RWPE2 (cell line): ENCODE data around the gene PPP2R2B.

Source experiments
- ATAC-seq: fragments of 200-7000 bp; cut with Tn5 transposase; 3 replicates; pipeline ENCODE4 v1.9.1; 2021; ENCODE audit warnings: low read depth
- DNase-seq: peaks from one replicate; pipeline ENCODE4 v3.0.0-alpha.2; 2020; ENCODE audit warnings: low spot score
- H3K27ac ChIP-seq: fragments of 450-650 bp; 2 replicates; pipeline ENCODE4 v1.5.1; 2017; ENCODE audit warnings: mild to moderate bottlenecking; ENCODE audit not compliant: poor library complexity, severe bottlenecking
- H3K27me3 ChIP-seq: fragments of 250-450 bp; sonication (Bioruptor Pico); 2 replicates; pipeline ENCODE4 v1.5.1; 2021; ENCODE audit warnings: mild to moderate bottlenecking, moderate library complexity; ENCODE audit not compliant: insufficient read depth, poor library complexity, severe bottlenecking
- H3K36me3 ChIP-seq: fragments of 250-450 bp; sonication (Bioruptor Pico); 2 replicates; pipeline ENCODE4 v1.5.1; 2020; ENCODE audit warnings: low read depth, mild to moderate bottlenecking, moderate library complexity
- H3K4me1 ChIP-seq: fragments of 250-450 bp; sonication (Bioruptor Pico); 2 replicates; pipeline ENCODE4 v1.5.1; 2021; ENCODE audit warnings: mild to moderate bottlenecking, moderate library complexity; ENCODE audit not compliant: insufficient read depth, poor library complexity, severe bottlenecking
- H3K4me3 ChIP-seq: fragments of 250-450 bp; sonication (Bioruptor Pico); 2 replicates; pipeline ENCODE4 v1.5.1; 2021; ENCODE audit warnings: mild to moderate bottlenecking, moderate library complexity; ENCODE audit not compliant: severe bottlenecking
- H3K9me3 ChIP-seq: fragments of 250-450 bp; sonication (Bioruptor Pico); 2 replicates; pipeline ENCODE4 v1.5.1; 2021; ENCODE audit warnings: mild to moderate bottlenecking, moderate library complexity; ENCODE audit not compliant: severe bottlenecking
- CTCF ChIP-seq: fragments of 450-650 bp; IDR thresholded peaks from one replicate; pipeline ENCODE4 v1.5.1; 2017; ENCODE audit warnings: mild to moderate bottlenecking, moderate library complexity; ENCODE audit not compliant: poor library complexity, severe bottlenecking

Gene PPP2R2B

GRCh38 chr5:146770546-146770945 is 108.0 kb downstream of the PPP2R2B start:
- Histone ChIP-seq H3K9me3 (no peaks in the 10 kb centered on the region), H3K27me3 (no peaks in the 10 kb centered on the region), H3K4me1 (no peaks in the 10 kb centered on the region), H3K4me3 (no peak overlapping the region), H3K27ac (no peak overlapping the region), H3K36me3 (no peaks in the 10 kb centered on the region)
- ATAC-seq (no peak), DNase-seq (no peak)
- no peak for TF ChIP-seq CTCF

- ATAC-seq: no peak
- no peak overlapping the region for H3K27ac ChIP-seq
- DNase-seq: no peak
- H3K36me3 ChIP-seq: no peaks in the 10 kb centered on the region
- no peaks in the 10 kb centered on the region for H3K9me3 ChIP-seq
- no peak overlapping the region for H3K4me3 ChIP-seq
- H3K27me3 ChIP-seq: no peaks in the 10 kb centered on the region
- no peaks in the 10 kb centered on the region for H3K4me1 ChIP-seq
- no peak for TF ChIP-seq CTCF
These were observed 111.0 kb downstream of the PPP2R2B start for GRCh38 chr5:146767534-146767933.

GRCh38 chr5:146766013-146766412 is 112.5 kb downstream of the PPP2R2B start:
- H3K27ac ChIP-seq: no peak overlapping the region
- H3K36me3 ChIP-seq: no peaks in the 10 kb centered on the region
- TF ChIP-seq CTCF: no peak
- ATAC-seq: no peak
- H3K4me1 ChIP-seq: no peaks in the 10 kb centered on the region
- H3K4me3 ChIP-seq: no peak overlapping the region
- no peaks in the 10 kb centered on the region for H3K27me3 ChIP-seq
- DNase-seq: no peak
- no peaks in the 10 kb centered on the region for H3K9me3 ChIP-seq

GRCh38 chr5:146765089-146765832 is 113.3 kb downstream of the PPP2R2B start:
- DNase-seq: no peak
- TF ChIP-seq CTCF: no peak
- no peaks in the 10 kb centered on the region for H3K36me3 ChIP-seq

GRCh38 chr5:146762830-146763229 is 115.7 kb downstream of the PPP2R2B start:
- H3K9me3 ChIP-seq: no peaks in the 10 kb centered on the region
- no peak overlapping the region for H3K27ac ChIP-seq
- no peaks in the 10 kb centered on the region for H3K36me3 ChIP-seq
- DNase-seq: no peak
- TF ChIP-seq CTCF: no peak
- ATAC-seq: no peak
- H3K4me1 ChIP-seq: no peaks in the 10 kb centered on the region
- no peaks in the 10 kb centered on the region for H3K27me3 ChIP-seq
- H3K4me3 ChIP-seq: no peak overlapping the region

More at GRCh38 chr5:146765089-146765832, 113.3 kb downstream of the PPP2R2B start:
- no peak overlapping the region for H3K4me3 ChIP-seq
- no peak for ATAC-seq
- no peaks in the 10 kb centered on the region for H3K9me3 ChIP-seq
- no peaks in the 10 kb centered on the region for H3K27me3 ChIP-seq
- no peaks in the 10 kb centered on the region for H3K4me1 ChIP-seq
- no peak overlapping the region for H3K27ac ChIP-seq
